Activated CD4-positive, CD25-positive, alpha-beta regulatory T cell treated with anti-CD3 and anti-CD28 coated beads, Interleukin-2, amount 50 U/mL, for 72 hours (primary cell): ENCODE results near the gene TSPAN18.

ENCODE experiments used
- DNase-seq: peaks from one replicate; pipeline ENCODE4 v3.0.0; 2021

Gene TSPAN18

GRCh38 chr11:44726283-44727113 lies at the start of gene TSPAN18:
Gene TSPAN18, plus strand, starts transcription at chr11:44726962. Its CDS starts 179,455 bp downstream, at chr11:44906417.
- DNase-seq = peak; percentile 48

- DNase-seq = peak; percentile 44
Observed at GRCh38 chr11:44680982-44681597, 45.7 kb upstream of the TSPAN18 start.

GRCh38 chr11:44681698-44682097 lies 45.1 kb upstream of the TSPAN18 start:
- DNase-seq = no peak

- DNase-seq = no peak
Observed at GRCh38 chr11:44684859-44685281, 41.9 kb upstream of the TSPAN18 start.

- no peak for DNase-seq
Observed at GRCh38 chr11:44687388-44687787, 39.4 kb upstream of the TSPAN18 start.

- no peak for DNase-seq
Observed at GRCh38 chr11:44689265-44689664, 37.5 kb upstream of the TSPAN18 start.

GRCh38 chr11:44690651-44691050 lies 36.1 kb upstream of the TSPAN18 start:
- DNase-seq = no peak

- no peak for DNase-seq
Observed at GRCh38 chr11:44692460-44692859, 34.3 kb upstream of the TSPAN18 start.

- no peak for DNase-seq
Observed at GRCh38 chr11:44693654-44694119, 33.1 kb upstream of the TSPAN18 start.

GRCh38 chr11:44694443-44694842 lies 32.3 kb upstream of the TSPAN18 start:
- DNase-seq = no peak

- no peak for DNase-seq
Observed at GRCh38 chr11:44695169-44695833, 31.5 kb upstream of the TSPAN18 start.

GRCh38 chr11:44698252-44698912 lies 28.4 kb upstream of the TSPAN18 start:
- DNase-seq = no peak

GRCh38 chr11:44699497-44700408 lies 27.0 kb upstream of the TSPAN18 start:
- no peak for DNase-seq

GRCh38 chr11:44701276-44701675 lies 25.5 kb upstream of the TSPAN18 start:
- DNase-seq = no peak

GRCh38 chr11:44702889-44703288 lies 23.9 kb upstream of the TSPAN18 start:
- DNase-seq = no peak

- no peak for DNase-seq
Observed at GRCh38 chr11:44707094-44707493, 19.7 kb upstream of the TSPAN18 start.

GRCh38 chr11:44708009-44708408 lies 18.8 kb upstream of the TSPAN18 start:
- no peak for DNase-seq

GRCh38 chr11:44708523-44709280 lies 18.1 kb upstream of the TSPAN18 start:
- DNase-seq = no peak

GRCh38 chr11:44709281-44709562 lies 17.5 kb upstream of the TSPAN18 start:
- DNase-seq = no peak

GRCh38 chr11:44709966-44710365 lies 16.8 kb upstream of the TSPAN18 start:
- no peak for DNase-seq

- DNase-seq = no peak
Observed at GRCh38 chr11:44711113-44711786, 15.5 kb upstream of the TSPAN18 start.
